Activated CD4-positive, alpha-beta T cell treated with anti-CD3 and anti-CD28 coated beads for 36 hours (primary cell): ENCODE results near the gene GFAP. TPM values are rescaled to one million over a fixed set of nuclear protein-coding genes. Genes with fewer than 3 reads are reported as not detected.

Experiments
- ATAC-seq: fragments of 200-7000 bp; cut with Tn5 transposase; one replicate; pipeline ENCODE4 v1.10.0; 2021; ENCODE audit warnings: mild to moderate bottlenecking, moderate library complexity
- CTCF ChIA-PET: fragments of 350-600 bp; sonication (Branson Sonifier 250); formaldehyde crosslinking; loops from one replicate; lab custom pipeline; 2021; ENCODE audit warnings: antibody characterized with exemption; lab: Charles Lee
- POLR2A ChIA-PET: fragments of 350-600 bp; sonication (Branson Sonifier 250); formaldehyde crosslinking; loops from one replicate; lab custom pipeline; 2021; ENCODE audit warnings: antibody characterized with exemption, inconsistent platforms; lab: Charles Lee
- DNase-seq: peaks from one replicate; pipeline ENCODE4 v3.0.0-alpha.2; 2020
- H3K27ac Mint-ChIP-seq: one replicate; pipeline ENCODE4 v1.8.0; 2021; ENCODE audit warnings: mixed read lengths
- H3K27me3 Mint-ChIP-seq: one replicate; pipeline ENCODE4 v1.8.0; 2021; ENCODE audit warnings: mixed read lengths
- H3K36me3 Mint-ChIP-seq: one replicate; pipeline ENCODE4 v1.8.0; 2021; ENCODE audit warnings: low read depth, mixed read lengths
- H3K4me1 Mint-ChIP-seq: one replicate; pipeline ENCODE4 v1.8.0; 2021; ENCODE audit warnings: mixed read lengths
- H3K4me3 Mint-ChIP-seq: one replicate; pipeline ENCODE4 v1.8.0; 2021; ENCODE audit warnings: mild to moderate bottlenecking, moderate library complexity, mixed read lengths
- H3K9me3 Mint-ChIP-seq: one replicate; pipeline ENCODE4 v1.8.0; 2021; ENCODE audit warnings: low read depth, mixed read lengths
- intact Hi-C, 2 experiments: fragments of 100-400 bp; cut with DNase I in 1 of 2; cut with micrococcal nuclease in 1 of 2; formaldehyde crosslinking; loops; one replicate each; pipeline versions ENCODE4 v1.14.2 to v1.15.1; 2022 to 2024; cut with DNase I, micrococcal nuclease
- total RNA-seq, 2 experiments: library from RNA; stranded (reverse); gene quantifications; one replicate each; pipeline ENCODE4 v1.2.3, GENCODE V29; 2021

Gene GFAP
- total RNA-seq, 2 experiments from 2014 or later, result not detected

DNA sequence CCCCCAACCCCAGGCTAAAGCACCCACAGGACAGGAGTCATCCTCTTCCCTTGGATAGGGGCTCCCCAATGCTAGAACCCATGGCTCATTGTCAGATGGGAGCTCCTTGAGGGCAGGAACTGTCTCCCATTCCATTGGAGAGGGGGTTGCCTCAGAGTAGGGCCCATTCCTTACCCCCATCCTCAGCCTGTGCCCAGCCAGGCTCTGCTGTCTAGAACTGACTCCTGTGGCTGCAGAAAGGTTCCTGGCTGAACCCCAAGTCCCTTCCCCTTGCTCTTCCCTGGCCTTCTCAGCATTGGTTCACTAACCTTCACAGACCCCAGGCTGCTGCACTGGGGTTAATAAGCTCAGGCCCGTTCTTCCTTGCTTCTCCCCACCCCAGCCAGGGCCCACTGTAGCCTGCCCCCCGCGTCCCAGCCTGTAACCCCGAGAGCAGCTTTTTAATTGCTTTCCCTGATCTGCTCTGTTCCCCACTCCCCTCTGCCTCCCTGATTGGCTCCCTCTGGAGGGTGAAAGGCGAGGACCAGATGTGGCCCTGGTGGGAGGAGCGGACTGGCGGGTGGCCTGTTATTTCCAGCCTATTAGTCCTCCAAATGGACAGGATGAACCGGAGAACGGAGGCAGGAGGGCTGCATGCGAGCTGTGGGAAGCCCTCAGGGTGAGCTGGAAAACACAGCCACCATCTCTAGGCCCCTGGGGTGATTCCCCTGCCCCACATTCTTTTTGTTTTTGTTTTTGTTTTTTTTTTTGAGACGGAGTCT, 6.0 kb upstream of the GFAP start:
- CTCF ChIA-PET, result interaction anchor here (0.6 to 6.2 kb wide), 10 partner anchors 17 to 280 kb away, joined by 3 to 84 read pairs (median 4); no protein-coding TSS in a partner anchor
- POLR2A ChIA-PET, result no interaction called here
- ATAC-seq (no peak), DNase-seq (no peak)
- Mint-ChIP-seq H3K9me3 (no peaks in the 10 kb centered on the region), H3K4me3 (no peak overlapping the region), H3K27ac (no peak overlapping the region), H3K27me3 (peaks cover 8% of the 10 kb centered on the region), H3K4me1 (no peaks in the 10 kb centered on the region), H3K36me3 (peaks cover 5% of the 10 kb centered on the region)
- intact Hi-C loops, result loop anchor here (2.0 to 10.0 kb wide), 3 partner anchors 211 to 273 kb away; partner anchors contain the start of gene PLCD3 (in 2 of the 2)

DNA sequence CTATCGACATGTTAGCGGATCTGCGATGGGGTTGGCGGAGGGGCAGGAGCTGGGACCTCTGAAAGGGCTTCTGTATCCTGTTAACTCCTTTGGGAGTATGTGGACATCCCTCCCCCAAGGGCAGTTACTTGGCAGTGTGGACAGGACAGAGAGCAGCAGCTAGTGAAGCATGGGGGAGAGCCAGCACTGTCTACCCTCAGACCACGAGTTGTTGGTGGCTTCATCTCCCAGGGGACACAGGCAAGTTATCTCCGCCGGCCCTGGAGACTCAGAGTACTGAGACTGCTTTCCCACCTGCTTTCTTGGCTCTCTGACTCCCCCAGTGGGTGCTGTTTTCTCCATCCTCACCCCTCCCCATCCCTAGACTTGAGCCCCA, 5.3 kb upstream of the GFAP start:
- Mint-ChIP-seq H3K4me3 (no peak overlapping the region), H3K9me3 (no peaks in the 10 kb centered on the region), H3K27ac (no peak overlapping the region), H3K27me3 (peaks cover 9% of the 10 kb centered on the region), H3K4me1 (no peaks in the 10 kb centered on the region), H3K36me3 (peaks cover under 1% of the 10 kb centered on the region)
- POLR2A ChIA-PET, result interaction anchor here (0.6 to 1.1 kb wide), 3 partner anchors 22 to 326 kb away, joined by 3 to 5 read pairs (median 3); partner anchors contain the start of gene EFTUD2
- DNase-seq (no peak), ATAC-seq (no peak)
- intact Hi-C loops, result loop anchor here (1.0 to 10.0 kb wide), 6 partner anchors 99 to 274 kb away; partner anchors contain the start of gene PLCD3 (in 2 of the 2)
- CTCF ChIA-PET, result interaction anchor here (0.6 to 6.2 kb wide), 20 partner anchors 10 to 215 kb away, joined by 3 to 84 read pairs (median 4); partner anchors contain the start of gene ACBD4

DNA sequence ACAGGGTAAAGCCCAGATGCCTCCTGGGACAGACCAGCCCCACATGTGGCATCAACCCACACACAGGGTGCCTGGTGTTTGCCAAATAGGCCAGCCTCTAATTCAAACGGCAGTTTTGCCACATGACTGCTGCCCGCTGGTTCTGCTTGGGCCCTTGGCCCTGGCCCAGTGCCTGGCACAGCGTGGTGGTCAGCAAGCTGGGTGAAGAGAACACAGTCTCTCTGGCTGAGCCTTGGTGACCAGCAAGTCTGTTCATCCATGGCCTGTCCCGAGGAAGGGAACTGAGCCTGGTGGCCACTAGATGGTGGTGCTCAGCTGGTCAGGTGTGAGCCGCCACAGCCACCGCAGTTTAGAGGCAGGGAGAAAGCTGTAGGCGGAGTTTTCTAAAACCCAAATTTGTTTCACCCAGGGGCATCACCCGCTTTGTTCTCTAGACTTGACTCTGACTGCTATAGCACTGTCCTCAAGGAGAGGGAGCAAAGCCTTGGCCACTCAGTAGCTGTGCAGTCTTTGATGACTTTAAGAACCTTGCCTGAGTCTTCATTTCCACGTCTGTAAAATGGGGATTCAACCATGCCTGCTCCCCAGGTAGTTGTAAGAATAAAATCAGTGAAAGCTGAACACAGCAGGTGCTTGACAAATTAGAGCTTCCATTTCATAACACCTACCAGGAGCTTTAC, 4.7 kb upstream of the GFAP start:
- H3K4me3 Mint-ChIP-seq, result no peak overlapping the region
- intact Hi-C loops, result loop anchor here (1.0 to 10.0 kb wide), 6 partner anchors 99 to 275 kb away; partner anchors contain the start of gene PLCD3 (in 2 of the 2)
- H3K36me3 Mint-ChIP-seq, result no peaks in the 10 kb centered on the region
- CTCF ChIA-PET, result interaction anchor here (0.6 to 6.2 kb wide), 18 partner anchors 10 to 215 kb away, joined by 3 to 84 read pairs (median 4); partner anchors contain the start of gene ACBD4
- H3K27me3 Mint-ChIP-seq, result peaks cover 9% of the 10 kb centered on the region
- POLR2A ChIA-PET, result interaction anchor here (0.6 to 1.1 kb wide), 3 partner anchors 21 to 327 kb away, joined by 3 to 5 read pairs (median 3); partner anchors contain the start of gene EFTUD2
- no peaks in the 10 kb centered on the region for H3K9me3 Mint-ChIP-seq
- peak; percentile 93 for ATAC-seq
- H3K27ac Mint-ChIP-seq, result no peak overlapping the region
- H3K4me1 Mint-ChIP-seq, result no peaks in the 10 kb centered on the region
- DNase-seq, result peak; percentile 85

DNA sequence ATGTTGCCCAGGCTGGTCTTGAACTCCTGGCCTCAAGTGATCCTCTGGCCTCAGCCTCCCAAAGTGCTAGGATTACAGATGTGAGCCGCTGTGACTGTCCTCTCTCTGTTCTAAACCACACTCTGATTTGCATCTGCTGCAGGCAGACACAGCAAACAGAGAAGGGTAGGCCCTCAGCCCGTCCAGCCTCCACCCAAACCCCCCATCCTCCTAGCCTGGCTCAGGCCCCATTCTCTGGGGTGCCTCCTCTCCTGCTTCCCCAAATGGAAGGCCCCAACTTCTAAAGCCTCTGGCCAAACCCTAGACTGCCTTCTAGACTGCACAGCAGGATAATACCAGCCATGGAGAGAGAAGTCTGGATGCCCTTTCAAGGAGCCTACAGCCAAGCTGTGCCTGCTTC, 4.1 kb upstream of the GFAP start:
- no peak overlapping the region for H3K27ac Mint-ChIP-seq
- DNase-seq, result no peak
- H3K36me3 Mint-ChIP-seq, result no peaks in the 10 kb centered on the region
- ChIA-PET CTCF (interaction anchor here (0.6 to 6.2 kb wide), 11 partner anchors 9 to 226 kb away, joined by 3 to 84 read pairs (median 5); partner anchors contain the start of gene ACBD4), POLR2A (interaction anchor here (1.1 kb wide), 1 partner anchor 101 kb away, joined by 5 read pairs; no protein-coding TSS in a partner anchor)
- intact Hi-C loops, result no loop called here
- H3K4me3 Mint-ChIP-seq, result no peak overlapping the region
- H3K4me1 Mint-ChIP-seq, result no peaks in the 10 kb centered on the region
- ATAC-seq, result no peak
- no peaks in the 10 kb centered on the region for H3K9me3 Mint-ChIP-seq
- peaks cover 11% of the 10 kb centered on the region for H3K27me3 Mint-ChIP-seq

DNA sequence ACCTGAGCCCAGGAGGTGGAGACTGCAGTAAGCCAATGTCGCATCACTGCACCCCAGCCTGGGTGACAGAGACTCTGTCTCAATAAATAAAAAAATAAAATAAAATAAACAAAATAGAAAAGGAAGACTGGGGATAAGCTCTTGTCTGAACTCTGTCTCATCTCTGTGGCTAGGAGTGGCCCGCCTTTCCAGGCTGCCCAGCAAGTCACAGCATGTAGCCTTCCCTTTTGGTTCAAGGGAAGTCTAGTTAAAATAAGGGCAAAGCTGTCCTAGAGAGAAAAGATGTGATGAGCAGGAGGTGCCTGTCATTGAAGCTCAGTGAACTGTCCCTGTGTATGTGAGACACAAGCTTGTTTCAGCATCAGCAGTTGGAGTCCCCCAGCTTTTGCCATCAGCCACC, 2.7 kb upstream of the GFAP start:
- peaks cover 20% of the 10 kb centered on the region for H3K27me3 Mint-ChIP-seq
- no peak overlapping the region for H3K27ac Mint-ChIP-seq
- no peaks in the 10 kb centered on the region for H3K36me3 Mint-ChIP-seq
- ATAC-seq (no peak), DNase-seq (no peak)
- ChIA-PET CTCF (interaction anchor here (0.5 to 6.2 kb wide), 8 partner anchors 9 to 566 kb away, joined by 3 to 84 read pairs (median 4); partner anchors contain the start of gene ACBD4), POLR2A (no interaction called here)
- no peaks in the 10 kb centered on the region for H3K4me1 Mint-ChIP-seq
- H3K9me3 Mint-ChIP-seq, result no peaks in the 10 kb centered on the region
- intact Hi-C loops, result no loop called here
- H3K4me3 Mint-ChIP-seq, result no peak overlapping the region

DNA sequence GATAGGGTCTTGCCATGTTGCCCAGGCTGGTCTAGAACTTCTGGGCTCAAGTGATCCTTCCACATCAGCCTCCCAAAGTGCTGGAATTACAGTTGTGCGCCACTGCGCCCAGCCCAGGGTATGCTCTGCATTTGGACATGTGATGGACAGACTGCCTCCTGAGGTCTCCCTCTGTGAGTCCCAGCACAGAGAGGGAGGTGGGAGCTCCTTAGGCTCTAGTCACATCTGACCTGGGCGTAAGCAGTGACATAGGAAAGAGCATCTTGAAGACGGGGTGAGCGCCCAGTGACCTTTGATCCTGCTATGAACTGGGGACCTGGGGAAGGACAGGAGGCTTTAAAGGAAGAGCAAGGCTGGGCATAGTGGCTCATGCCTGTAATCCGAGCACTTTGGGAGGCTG, 2.2 kb upstream of the GFAP start:
- ATAC-seq (no peak), DNase-seq (no peak)
- Mint-ChIP-seq H3K4me1 (no peaks in the 10 kb centered on the region), H3K27me3 (peaks cover 23% of the 10 kb centered on the region), H3K4me3 (no peak overlapping the region), H3K27ac (no peak overlapping the region), H3K36me3 (no peaks in the 10 kb centered on the region), H3K9me3 (no peaks in the 10 kb centered on the region)
- ChIA-PET CTCF (interaction anchor here (0.6 to 6.2 kb wide), 7 partner anchors 8 to 218 kb away, joined by 3 to 84 read pairs (median 4); partner anchors contain the start of gene ACBD4), POLR2A (no interaction called here)
- intact Hi-C loops, result no loop called here

DNA sequence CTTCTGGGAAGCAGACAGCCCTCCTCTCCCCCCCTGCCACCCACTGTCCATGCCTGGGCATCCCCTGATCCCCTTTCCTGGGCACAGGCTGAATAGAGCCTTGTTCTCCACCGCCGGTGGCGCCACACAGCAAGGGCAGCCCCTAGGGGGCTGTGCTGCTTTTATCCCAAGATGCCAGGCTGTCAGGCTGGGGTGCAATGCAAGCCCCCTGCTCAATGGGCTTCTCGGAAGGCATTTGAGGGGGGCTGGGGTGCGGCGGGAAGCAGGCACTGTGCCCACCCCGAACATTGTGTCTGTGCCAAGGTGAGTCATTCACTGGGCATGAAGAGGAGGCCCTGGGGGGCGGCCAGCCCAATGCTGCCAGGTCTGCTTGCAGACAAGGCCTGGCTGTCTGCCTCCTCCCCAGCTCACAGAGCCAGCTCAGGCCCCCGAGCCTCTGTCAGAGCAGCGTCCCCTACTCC, 1.5 kb upstream of the GFAP start:
- H3K4me1 Mint-ChIP-seq, result no peaks in the 10 kb centered on the region
- H3K27ac Mint-ChIP-seq, result no peak overlapping the region
- no peaks in the 10 kb centered on the region for H3K36me3 Mint-ChIP-seq
- ChIA-PET POLR2A (no interaction called here), CTCF (interaction anchor here (1.4 to 6.2 kb wide), 3 partner anchors 104 to 186 kb away, joined by 4 to 84 read pairs (median 5); no protein-coding TSS in a partner anchor)
- intact Hi-C loops, result no loop called here
- H3K4me3 Mint-ChIP-seq, result no peak overlapping the region
- peaks cover 25% of the 10 kb centered on the region for H3K27me3 Mint-ChIP-seq
- no peak for DNase-seq
- H3K9me3 Mint-ChIP-seq, result no peaks in the 10 kb centered on the region
- no peak for ATAC-seq

DNA sequence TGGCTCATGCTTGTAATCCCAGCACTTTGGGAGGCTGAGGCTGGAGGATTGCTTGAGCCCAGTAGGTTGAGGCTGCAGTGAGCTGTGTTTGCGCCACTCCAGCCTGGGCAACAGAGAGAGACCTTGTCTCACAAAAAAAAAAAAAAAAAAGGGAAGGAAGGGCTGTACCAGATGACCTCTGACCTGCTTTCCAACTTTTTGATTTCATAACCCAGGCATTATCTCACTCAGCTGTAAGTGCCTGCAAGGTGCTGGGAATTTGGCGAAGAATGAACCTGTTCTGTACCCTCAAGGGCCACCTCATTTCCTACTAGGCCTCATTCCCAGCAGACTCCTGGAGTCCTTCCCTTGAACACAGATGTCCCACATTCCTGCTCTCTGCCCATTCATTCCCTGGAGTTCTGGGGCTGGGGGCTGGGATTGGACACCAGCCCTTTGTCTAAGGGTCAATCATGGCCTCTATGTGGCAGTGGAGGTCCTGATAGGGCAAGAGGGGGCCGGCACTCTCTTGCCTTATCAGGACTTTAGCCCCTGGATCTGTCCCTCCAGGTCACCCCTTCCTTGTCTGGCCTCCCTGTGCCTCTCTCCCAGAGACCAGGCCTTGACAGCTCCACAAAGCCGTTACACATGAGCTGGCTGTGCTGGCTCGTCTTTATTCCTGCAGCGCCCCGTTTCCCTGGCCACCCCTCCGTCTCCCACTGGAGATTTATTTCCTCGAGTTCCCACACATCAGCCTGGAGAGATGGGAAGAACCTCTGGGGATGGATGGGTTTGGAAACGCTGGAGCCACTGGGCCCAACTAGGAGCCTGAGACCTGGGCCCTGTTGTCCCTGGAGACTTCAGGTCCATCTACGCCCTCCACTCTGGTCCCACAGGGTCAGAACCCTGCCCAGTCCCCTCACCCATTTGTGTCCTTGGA, 821 bp upstream of the GFAP start:
- peaks cover 22% of the 10 kb centered on the region for H3K27me3 Mint-ChIP-seq
- POLR2A ChIA-PET, result no interaction called here
- H3K27ac Mint-ChIP-seq, result no peak overlapping the region
- no peaks in the 10 kb centered on the region for H3K4me1 Mint-ChIP-seq
- no peak for ATAC-seq
- intact Hi-C loops, result no loop called here
- CTCF ChIA-PET, result interaction anchor here (0.6 to 6.2 kb wide), 3 partner anchors 104 to 215 kb away, joined by 3 to 84 read pairs (median 3); no protein-coding TSS in a partner anchor
- H3K36me3 Mint-ChIP-seq, result no peaks in the 10 kb centered on the region
- no peak for DNase-seq
- no peaks in the 10 kb centered on the region for H3K9me3 Mint-ChIP-seq
- no peak overlapping the region for H3K4me3 Mint-ChIP-seq

DNA sequence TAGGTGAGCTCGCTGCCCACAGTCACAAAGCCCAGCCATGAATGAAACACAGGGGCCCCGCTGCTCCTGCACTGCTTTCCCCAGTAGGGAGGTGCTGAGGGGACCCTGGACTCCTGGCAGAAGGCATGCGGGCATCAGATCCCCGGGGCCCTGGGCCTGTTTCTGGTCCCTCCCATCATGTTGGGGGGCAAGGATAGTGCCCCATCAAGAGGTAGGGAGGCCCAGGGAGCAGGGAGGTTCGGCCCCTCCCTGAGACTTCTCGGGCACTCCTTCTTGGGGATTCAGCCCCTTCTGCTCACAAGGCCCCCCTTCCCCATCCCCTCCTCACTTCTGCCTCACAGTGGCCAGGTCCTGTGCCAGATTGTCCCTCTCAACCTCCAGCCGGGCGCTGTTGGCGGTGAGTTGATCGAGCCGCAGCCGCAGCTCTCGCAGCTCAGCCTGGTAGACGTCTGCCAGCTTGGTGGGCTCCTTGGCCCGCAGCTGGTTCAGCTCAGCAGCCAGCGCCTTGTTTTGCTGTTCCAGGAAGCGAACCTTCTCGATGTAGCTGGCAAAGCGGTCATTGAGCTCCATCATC, 515 bp downstream of the GFAP start:
- ATAC-seq (no peak), DNase-seq (no peak)
- no peak overlapping the region for H3K4me3 Mint-ChIP-seq
- H3K27me3 Mint-ChIP-seq, result peaks cover 25% of the 10 kb centered on the region
- POLR2A ChIA-PET, result no interaction called here
- no peaks in the 10 kb centered on the region for H3K36me3 Mint-ChIP-seq
- CTCF ChIA-PET, result interaction anchor here (1.1 kb wide), 1 partner anchor 106 kb away, joined by 3 read pairs; no protein-coding TSS in a partner anchor
- intact Hi-C loops, result no loop called here
- no peaks in the 10 kb centered on the region for H3K9me3 Mint-ChIP-seq
- no peaks in the 10 kb centered on the region for H3K4me1 Mint-ChIP-seq
- no peak overlapping the region for H3K27ac Mint-ChIP-seq

DNA sequence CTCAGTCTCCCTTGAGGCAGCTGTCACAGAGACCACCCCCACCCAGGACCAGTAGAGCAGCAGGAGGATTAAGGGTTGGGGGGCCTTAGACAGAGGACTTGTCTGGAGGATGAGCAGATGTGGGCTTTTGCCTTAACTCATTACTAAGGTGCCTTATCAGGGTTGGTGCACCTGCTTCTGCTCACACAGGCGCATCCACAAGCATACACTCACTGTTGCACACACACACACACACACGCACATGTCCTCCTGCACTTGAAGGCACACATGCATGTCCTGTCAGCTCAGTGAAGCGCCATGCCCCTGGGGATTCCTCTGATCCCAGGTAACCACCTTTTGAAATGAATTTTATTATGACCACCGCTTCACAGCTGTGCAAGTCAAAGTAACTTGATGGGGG, 1.2 kb downstream of the GFAP start:
- no peaks in the 10 kb centered on the region for H3K9me3 Mint-ChIP-seq
- no peak overlapping the region for H3K27ac Mint-ChIP-seq
- no peaks in the 10 kb centered on the region for H3K36me3 Mint-ChIP-seq
- ChIA-PET POLR2A (no interaction called here), CTCF (no interaction called here)
- H3K27me3 Mint-ChIP-seq, result peaks cover 25% of the 10 kb centered on the region
- intact Hi-C loops, result no loop called here
- no peak overlapping the region for H3K4me3 Mint-ChIP-seq
- ATAC-seq (no peak), DNase-seq (no peak)
- H3K4me1 Mint-ChIP-seq, result no peaks in the 10 kb centered on the region
